NCI-H1694 (cell line): ENCODE data around the gene ACSL6.

Source experiments
- DNase-seq: peaks from one replicate; lab custom pipeline; 2025; lab: John Stamatoyannopoulos, UW

ACSL6 gene, protein sequence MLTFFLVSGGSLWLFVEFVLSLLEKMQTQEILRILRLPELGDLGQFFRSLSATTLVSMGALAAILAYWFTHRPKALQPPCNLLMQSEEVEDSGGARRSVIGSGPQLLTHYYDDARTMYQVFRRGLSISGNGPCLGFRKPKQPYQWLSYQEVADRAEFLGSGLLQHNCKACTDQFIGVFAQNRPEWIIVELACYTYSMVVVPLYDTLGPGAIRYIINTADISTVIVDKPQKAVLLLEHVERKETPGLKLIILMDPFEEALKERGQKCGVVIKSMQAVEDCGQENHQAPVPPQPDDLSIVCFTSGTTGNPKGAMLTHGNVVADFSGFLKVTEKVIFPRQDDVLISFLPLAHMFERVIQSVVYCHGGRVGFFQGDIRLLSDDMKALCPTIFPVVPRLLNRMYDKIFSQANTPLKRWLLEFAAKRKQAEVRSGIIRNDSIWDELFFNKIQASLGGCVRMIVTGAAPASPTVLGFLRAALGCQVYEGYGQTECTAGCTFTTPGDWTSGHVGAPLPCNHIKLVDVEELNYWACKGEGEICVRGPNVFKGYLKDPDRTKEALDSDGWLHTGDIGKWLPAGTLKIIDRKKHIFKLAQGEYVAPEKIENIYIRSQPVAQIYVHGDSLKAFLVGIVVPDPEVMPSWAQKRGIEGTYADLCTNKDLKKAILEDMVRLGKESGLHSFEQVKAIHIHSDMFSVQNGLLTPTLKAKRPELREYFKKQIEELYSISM

DNA sequence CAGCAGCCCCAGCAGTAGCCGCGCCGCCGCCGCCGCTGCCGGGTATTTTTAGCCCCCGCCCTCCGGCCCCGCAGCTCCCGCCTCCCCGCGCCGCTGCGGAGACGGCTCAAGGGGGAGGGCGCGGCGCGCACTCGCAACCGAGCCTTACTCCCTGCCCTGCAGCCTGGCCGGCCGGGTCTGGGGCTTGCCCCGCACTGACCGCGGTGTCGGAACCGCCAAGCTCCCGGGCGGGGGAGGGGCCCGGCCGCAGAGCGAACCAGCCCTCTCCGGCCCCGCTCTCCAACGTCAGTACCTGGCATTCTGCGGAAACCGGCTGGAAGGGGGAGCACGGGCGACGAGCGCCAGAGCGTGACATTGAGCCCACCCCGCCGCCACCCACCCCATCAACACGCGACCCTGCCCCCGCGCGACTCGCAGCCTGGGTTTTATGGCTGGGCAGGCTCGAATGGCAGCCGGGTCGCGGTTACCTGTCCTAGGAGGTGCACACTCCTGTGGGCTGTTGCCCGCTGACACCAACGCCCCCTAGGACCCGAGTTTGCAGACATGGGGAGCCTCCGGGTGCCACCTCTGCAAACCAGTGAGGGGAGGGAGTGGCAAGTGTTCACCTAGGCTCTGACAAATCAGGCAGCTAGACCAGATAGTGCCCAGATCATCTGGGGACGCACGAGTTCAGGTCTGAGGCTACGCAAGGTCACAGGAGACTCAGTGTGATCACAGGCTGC, at the start of gene ACSL6:
Gene ACSL6, minus strand, starts transcription at position 37 of the 722 bp plus-strand sequence. CDS start 105 bp downstream, outside the sequence.
- no peak for DNase-seq

DNA sequence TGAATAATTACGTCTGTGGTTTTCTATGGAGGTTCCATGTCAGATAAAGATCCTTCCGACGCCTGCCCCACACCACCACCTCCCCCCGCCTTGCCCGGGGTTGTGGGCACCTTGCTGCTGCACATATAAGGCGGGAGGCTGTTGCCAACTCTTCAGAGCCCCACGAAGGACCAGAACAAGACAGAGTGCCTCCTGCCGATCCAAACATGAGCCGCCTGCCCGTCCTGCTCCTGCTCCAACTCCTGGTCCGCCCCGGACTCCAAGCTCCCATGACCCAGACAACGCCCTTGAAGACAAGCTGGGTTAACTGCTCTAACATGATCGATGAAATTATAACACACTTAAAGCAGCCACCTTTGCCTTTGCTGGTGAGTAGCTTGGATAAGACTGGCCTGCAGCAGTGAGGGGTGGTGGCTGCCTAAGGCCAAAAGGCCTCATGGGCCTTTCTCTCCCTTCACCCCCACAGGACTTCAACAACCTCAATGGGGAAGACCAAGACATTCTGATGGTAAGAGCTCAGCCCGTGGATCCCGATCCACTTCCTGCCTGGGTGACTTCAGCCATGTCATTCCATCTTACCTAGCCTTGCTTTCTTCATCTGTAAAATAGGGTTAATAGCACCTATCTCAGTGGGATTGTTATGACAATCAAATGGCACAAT, 49.2 kb upstream of the ACSL6 start, which contains the start of gene IL3:
Gene IL3, plus strand, starts transcription at position 155 of the 661 bp plus-strand sequence. Its CDS starts 52 bp downstream, at position 207.
- no peak for DNase-seq

DNA sequence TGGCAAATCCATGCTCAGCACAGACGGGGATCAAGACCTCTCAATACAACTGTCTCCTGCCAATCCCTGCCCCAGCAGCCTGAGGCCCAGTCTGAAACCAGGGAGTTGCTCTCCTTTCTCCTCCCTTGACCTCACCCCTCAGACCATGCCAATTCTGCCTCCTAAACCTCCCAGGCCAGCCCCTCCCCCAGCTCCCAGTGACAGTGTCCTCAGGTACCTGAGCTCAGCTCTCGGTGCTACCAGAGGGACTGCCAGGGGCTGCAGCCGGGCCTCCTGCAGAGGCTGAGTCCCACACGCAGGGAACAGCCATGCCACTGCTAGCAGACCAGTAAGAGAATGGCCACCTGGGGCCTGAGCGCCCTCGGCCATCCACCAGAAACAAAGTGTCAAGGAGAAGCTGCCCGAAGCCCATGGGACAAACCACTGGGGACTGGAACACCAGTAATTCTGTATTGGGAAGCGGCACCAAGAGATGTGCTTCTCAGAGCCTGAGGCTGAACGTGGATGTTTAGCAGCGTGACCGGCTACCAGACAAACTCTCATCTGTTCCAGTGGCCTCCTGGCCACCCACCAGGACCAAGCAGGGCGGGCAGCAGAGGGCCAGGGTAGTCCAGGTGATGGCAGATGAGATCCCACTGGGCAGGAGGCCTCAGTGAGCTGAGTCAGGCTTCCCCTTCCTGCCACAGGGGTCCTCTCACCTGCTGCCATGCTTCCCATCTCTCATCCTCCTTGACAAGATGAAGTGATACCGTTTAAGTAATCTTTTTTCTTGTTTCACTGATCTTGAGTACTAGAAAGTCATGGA, 48.4 kb upstream of the ACSL6 start:
- DNase-seq: no peak

DNA sequence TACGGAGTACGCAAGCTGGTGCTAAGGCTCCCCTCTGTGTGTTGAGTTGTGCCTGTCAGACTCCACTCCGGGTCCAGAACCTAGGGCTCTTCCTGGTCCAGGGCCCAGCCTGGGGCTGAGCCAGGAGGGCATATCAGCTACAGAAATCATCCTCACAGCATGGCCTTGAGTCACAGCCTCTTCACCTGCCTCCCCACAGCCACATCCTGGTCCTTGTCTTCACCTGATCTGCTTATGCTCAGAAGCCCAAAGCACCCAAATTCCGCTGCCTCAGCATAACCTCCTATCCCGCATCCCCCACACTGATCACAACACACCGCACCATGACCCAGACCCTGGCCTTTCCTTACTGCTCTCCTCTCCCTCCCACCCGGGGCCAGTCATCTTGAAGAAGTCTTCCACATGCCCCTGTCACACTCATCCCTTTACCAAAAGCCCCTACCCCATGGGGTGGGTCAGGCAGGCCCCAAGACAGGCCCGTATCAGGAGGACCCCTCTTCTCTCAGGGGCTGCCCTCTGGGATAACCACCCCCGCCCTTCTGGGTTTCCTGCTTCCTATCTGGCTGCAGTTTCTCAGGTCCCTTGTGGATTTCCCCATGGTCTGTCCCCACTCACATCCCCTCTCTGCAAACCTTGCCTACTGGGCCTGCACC, 47.7 kb upstream of the ACSL6 start:
- no peak for DNase-seq

DNA sequence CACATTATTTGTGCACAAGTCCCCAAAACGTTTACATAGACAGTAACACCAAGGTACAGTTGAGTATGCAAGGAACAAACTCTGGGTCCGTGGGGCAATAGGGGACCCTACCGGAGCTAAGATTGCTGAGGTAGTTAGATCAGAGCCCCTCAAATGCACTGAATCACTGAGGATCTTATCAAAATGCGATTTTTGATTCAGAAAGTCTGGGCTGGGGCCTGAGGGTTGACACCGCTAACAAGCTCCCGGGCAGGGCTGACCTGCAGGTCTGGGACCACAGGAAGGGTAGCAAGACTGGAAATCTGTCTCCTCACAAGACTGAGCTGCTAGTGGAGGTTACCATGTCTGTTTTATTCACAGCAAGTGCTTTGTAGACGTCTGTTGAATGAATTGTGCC, 47.2 kb upstream of the ACSL6 start:
- no peak for DNase-seq

DNA sequence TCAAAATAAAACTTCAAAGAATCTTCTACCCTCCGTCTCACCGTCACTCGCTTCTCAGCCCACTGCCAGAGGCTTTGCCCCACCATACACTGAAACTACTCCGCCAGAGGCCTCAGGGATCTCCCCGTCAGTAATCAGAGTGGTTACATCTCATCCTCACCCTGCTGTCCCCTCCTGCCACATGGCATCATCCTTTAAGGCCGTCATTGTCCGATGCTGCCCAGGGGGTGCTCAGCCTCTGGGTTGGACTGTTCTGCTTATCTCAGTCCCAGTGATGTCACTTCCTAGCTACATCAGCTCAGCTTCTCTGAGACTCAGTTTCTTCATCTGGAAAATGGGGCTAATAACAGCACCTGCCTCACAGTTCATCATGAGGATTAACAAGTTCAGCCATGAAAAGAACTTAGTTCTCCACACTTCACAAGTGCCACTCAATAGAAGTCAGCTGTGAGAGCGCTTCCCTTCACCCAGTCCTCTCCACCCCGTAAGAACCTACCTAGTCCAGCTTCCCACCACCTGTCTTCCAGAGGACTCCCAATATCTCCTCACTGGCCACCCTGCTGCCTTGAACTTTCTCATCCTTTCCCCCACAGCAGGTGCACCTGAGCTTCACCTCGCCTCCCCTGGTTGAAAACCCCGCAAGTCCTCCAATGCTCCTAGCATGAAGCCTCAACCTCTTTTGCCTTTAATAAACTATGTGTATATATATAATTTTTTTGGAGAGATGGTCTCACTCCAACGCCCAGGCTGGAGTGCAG, 46.2 kb upstream of the ACSL6 start:
- no peak for DNase-seq

DNA sequence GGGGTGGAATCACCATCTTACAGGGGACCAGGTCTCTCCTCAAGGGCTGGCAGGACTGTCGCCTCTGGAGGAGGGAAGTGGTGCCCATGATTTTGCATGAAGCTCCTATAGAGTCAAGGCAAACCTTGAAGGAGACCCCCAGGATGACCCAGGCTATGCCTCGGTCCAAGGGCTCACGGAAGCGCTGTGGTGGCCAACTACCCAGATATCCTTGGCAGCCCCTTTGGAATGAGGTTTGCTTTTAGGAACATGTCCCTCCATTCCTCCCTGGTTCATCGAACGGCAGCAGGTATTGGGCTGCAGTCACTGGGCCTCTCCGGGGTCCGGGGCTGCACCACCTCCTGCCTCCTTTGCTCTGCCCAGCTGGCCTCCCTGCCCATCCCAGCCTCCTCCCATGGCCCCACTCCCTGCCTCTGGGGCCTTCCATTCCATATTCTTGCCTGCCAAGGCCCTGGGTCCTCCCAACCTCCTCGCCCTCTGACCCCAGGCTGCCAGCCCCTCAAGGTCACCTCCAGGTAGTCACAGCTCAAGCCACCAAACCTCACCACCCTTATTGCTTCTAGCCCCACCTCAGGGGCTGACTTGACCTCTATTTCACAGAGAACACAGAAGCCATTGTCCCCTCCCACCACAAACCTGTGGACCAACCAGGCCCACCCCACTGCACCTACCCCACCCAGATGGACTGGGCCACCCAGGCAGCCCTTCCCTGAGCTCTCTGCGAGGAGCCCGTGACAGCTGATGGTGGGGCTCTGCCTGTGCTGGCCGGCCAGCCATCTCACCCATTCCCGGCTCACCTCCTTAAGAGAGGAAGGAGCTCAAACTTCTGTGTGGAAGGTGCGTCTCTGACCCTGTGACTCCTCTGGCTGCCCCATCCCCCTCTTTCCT, 45.4 kb upstream of the ACSL6 start:
- no peak for DNase-seq

DNA sequence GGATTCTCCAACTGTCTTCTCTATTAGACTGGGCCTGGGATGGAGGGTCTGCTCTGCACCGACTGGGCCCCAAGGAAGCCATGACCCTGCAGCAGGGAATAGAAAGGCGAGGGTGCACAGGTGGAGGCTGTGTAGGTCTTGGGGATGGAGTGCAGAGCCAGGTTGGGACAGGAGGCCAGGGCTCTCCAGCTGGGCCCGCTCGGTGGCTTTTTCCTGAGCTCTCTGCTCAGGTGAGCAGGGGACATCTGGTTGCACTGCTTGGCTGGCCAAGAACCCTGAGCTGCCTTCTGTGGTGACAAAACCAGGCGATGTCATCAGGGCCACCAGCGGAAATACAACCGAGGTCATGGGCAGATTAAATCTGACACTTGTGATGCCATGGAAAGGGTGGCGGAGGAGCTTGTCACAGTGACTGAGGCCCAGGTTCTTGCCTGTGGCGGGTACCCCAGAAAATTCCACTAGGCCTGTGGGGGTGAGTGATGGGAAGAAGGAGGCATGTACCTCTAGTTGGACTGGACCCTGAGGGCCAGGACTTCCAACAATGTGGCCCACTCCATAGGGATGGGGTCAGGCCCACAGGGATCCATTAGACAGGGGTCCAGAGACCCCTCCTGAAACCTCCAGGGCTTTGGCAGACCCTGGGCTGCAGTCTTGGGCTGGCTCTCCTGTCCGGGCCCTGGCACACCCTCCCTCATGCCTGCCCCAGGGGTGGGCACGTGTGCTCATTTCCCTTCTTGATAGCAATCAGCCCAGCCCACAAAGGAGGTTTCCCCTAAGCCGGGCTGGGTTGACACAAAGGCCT, 44.6 kb upstream of the ACSL6 start:
- no peak for DNase-seq

DNA sequence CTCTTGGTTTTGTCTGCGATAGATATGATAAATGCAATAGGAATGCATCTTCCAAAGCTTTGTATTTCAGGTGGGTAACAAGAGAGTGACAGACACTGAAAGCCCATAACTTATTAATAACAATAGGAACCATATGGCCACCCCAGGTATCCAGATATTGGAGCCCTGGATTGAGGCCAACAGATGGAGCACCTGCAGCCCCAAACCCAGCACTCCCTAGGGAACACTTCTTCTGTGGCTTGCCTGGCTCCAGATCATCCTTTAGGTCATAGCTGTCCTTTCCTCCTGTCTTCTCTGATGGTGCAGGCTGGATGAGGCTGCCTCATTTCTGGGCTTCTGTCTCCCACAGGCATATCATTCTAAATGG, 44.0 kb upstream of the ACSL6 start:
- DNase-seq: no peak

DNA sequence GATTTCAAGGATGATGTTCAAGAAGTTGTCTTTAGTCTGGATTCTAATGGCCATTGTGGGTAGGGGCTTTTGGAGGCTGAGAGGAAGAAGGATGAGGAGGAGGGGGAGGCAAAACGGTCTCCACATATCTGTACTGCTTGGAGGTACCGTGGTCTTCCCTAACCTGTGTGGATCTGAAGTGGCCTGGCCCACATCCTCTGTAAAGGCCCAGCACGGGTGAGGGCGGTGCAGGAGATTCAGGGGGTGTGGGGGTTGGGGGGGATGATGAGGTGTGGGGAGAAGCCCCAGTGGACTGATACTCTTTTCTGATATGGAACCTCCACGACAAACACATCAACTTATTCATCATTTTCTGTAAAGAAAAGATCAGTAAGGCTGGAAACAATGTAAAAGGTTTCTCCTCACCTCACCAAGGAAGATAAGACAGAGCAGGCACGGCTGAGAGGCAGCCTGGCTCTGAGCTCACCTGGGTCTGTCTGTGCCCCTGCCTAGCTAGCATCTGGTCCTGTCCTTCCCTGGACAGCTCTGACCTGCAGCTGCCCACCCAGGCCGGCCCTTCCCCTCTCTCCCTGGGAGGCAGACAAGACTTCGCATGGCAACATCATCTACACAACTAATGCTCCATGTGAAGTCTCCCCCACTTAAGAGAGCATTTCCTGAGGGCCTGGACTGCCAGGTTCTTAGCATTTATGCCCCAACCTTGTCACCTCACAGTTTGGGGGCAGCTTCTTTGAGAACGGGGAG, 43.4 kb upstream of the ACSL6 start:
- DNase-seq: no peak

DNA sequence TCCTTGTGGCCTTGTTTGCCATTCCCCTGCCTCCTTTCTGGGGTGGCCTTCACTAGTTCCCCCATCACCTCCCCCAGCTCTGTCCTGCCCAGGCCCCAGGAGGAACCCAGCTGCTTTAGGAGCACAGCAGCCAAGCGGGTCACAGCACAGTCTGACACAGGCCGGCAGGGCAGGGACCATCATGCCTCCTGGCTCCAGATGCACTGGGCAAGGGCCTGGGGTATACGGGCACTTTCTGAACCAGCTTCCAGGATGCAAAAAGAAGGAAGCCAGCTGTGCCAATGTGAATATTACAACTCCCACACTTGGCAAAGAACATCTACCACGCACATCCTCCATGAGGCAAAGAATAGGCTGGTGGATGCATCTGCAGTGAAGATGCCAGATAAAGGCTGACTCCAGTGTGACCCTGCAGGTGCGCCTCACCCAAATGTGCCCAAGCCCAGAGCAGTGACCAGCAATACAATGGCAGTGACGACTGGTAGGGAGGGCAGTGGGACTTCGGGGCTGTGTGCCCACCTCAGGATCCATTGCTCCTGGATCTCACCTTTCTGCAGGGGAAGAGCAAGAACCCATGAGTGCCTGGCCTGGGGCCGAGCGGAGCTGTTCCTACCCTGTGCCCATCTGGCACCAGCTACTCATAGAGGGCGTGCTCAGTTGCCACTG, 42.7 kb upstream of the ACSL6 start:
- DNase-seq: no peak

DNA sequence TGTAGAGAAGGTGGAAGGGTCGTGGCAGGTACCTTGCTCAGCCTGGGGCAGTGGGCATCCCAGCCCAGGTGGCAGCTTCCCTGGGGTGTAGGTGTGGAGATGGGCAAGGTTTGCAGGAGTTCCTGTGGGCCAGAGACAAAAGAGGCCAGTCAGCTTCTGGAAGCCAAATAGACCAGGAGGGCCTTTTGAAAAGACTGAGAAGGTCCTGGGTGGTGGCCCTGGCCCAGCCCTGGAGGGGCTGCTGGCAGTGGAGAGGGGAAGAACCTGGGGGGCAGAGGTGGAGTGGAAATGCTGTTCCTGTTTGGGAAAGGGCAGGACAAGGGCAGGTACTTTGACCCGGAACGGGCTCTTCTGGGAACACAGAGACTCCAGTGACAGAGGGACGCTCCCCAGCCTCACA, 42.0 kb upstream of the ACSL6 start:
- no peak for DNase-seq

DNA sequence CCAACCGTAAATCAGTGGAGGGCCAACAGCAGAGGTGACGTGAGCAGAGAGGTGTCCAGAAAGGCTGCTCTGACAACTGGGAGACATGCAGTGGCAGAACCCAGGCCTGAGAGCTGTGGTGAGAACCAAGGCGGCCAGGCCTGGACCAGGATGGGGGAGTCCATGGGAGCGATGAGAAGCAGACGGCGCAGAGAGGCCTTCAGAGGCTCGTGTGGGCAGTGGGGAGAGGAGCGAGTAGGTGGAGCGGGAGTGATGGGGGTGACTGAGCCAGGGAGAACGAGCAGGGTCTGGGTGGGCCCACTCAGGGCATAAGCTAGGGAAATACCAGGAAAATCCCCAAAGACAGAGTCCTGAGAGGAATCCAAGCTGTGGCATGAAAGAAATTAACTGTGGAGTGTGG, 41.1 kb upstream of the ACSL6 start:
- DNase-seq: no peak

DNA sequence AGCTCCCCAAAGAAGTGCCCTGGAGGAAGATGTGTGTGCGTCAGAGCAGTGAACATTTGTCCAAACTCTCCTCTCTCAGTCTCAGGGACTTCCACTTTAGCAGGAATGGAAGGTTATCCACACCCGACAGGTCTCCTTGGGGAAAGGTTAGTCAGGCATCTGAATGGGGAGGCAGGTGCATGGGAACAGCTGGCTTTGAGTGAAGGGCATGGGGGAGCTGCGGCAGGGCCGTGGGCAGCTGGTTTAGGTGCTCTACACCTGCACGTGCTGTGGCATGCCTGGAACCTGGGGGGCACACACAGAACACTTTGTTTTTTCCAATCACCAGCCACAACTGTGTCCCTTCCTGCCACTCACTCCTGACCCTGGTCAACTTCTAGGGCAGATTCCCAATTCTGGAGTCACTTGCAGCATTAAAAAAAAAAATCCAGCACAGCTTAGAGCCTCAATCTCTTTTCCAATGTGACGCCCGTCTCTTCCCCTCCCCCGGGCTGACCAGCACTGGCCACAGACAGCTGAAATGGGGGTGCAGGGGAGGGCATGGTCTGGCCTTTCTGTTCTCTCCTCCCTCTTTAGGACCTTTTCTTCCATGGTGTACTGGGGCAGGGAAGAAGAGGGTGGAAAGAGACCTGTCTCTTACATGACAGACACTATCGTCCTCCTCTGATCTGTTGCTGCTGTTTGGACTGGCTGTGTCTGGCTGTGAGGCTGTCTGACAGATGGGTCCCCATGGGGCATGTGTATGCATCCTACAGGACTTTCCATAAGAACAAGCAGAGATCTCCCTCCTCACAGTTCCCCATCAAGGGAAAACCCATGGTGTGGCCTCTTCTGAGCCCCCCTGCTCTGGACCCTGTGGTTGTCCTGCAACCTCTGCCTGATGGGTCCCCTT, 39.4 kb upstream of the ACSL6 start:
- DNase-seq: no peak

DNA sequence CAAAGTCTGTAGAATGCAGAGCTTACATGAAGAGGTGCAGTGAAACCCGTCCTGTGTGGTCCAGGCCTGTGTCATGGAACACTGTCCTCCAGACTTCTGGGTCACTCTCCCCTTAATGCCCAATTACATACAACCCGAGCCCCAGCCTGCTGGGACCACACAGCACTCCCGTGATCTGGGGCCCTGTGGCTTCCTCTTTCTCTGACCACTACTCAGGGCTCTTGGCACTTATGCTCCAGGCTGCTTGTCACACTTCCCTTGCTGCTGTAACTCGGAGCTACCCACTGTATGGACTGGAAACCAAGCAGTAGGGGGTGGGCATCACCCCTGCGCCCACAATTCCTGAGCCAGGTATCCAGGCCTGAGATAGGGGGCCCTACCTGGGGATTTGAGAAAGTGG, 38.7 kb upstream of the ACSL6 start:
- no peak for DNase-seq

DNA sequence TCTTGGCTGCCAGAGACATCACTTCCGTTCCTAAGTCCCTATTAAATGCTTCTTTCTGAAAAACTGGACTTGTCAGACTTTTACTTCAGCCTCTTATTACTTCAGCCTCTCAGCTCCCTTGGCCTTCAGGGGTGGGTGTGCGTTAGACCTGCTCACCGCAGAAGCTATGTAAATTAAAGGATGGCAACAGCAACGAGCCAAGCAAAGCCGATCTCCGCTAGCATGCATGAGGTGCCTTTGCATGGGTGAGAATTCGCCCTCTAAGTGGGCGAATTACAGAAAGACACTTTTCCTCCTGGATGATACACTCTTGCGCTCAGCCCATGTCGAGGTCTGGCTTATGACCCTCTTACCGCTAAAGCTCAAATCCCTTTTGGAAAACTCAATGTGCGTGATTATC, 38.1 kb upstream of the ACSL6 start:
- no peak for DNase-seq
